ENCODE measurements around the gene CD1B.
"Not testable (repeated sequence)": the region's sequence is repeated elsewhere in the genome, so short reads cannot be mapped to it uniquely, and the experiment has no call there.

The CD1B gene

GRCh38 chr1:158327481-158327880 is 3.9 kb downstream of the CD1B start:
- no peak for DNase-seq

- DNase-seq: no peak
These were observed 6.9 kb downstream of the CD1B start for GRCh38 chr1:158324395-158324794.

GRCh38 chr1:158323866-158324265 is 7.5 kb downstream of the CD1B start:
- DNase-seq: no peak

- no peak for DNase-seq
These were observed 20.3 kb downstream of the CD1B start for GRCh38 chr1:158311066-158311465.

GRCh38 chr1:158310623-158311022 is 20.7 kb downstream of the CD1B start:
- no peak for DNase-seq

- no peak for DNase-seq
These were observed 35.5 kb downstream of the CD1B start for GRCh38 chr1:158295791-158296190.

GRCh38 chr1:158290321-158290844 is 40.9 kb downstream of the CD1B start:
- DNase-seq: no peak

GRCh38 chr1:158289811-158290210 is 41.5 kb downstream of the CD1B start, which contains the start of gene CD1C:
Gene CD1C, plus strand, starts transcription at chr1:158289923. Its CDS starts 142 bp downstream, at chr1:158290065.
- no peak for DNase-seq

- no peak for DNase-seq
These were observed 44.4 kb downstream of the CD1B start for GRCh38 chr1:158286941-158287346.

GRCh38 chr1:158286487-158286886 is 44.8 kb downstream of the CD1B start:
- no peak for DNase-seq

GRCh38 chr1:158285756-158286241 is 45.5 kb downstream of the CD1B start:
- no peak for DNase-seq

- DNase-seq: no peak
These were observed 47.4 kb downstream of the CD1B start for GRCh38 chr1:158283965-158284364.

GRCh38 chr1:158282421-158282820 is 48.9 kb downstream of the CD1B start:
- not testable (repeated sequence) for DNase-seq
